Measurements from ENCODE around the gene DACT3.
"Not testable (repeated sequence)": the region's sequence is repeated elsewhere in the genome, so short reads cannot be mapped to it uniquely, and the experiment has no call there.

DACT3 gene

DNA sequence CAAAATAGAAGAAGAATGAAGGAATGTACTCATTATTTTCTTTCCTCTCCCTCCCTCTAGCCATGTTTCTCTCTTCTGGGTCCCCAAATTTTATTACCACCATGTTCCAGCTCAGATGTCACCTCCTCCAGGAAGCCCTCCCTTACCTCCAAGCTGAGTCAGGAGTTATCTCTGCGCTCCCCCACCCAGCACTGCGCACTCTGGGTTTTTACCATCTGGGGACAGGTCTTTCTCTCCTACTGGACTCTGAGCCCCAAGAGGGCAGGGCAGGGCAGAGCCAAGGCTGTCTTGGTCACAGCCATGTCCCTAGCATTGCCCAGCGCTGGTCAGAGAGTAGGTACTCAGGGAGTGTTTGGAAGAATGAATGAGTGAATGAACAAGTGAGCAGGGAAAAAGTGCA, 27.9 kb downstream of the DACT3 start:
- DNase-seq: no peak

DNA sequence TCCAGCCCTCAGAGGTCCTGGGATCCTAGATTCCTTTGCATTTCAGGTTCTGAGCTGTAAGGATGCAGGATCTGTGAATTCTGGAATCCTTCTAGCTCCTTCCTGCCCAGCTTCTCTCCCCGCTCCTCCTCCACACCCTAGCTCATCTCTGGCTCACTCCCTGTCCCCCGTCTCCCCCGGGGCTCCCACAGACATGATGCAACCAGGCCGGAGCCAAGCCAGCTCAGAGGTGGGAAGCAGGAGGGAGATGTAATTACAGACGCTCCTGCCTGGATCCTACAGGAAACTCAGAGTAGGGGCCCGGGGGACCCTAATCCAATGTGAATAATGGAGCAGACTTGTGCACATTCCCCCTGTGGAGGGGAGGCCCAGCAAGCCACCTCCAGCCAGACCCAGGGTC, 29.5 kb downstream of the DACT3 start:
- DNase-seq: no peak

DNA sequence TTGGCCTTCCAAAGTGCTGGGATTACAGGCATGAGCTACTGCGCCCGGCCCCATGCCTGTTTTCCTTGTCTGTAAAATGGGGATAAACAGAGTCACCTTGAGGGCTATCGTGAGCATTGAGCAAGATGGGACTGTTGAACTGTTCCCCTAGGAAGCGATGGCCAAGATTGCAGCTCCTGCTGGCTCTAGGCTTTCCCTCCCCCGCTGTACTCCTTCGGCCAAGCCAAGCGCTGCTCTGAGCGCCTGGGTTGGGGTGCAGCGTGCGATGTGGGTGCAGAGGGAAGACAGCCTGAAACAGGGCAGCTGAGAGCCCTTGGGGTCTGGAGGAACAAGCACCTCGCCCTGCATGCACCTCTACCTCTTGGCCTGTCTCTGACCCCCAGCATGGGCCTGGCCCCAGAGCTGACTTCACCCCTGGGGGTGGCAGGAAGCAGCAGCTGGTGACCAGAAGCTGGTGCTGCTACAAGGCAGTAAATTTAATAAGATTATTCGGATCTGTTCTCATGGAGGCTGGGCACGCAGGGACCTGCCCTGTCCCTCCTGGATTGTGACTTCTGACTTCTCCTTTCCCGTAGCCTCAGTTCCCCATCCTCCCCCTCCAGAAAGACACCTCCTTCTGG, 30.3 kb downstream of the DACT3 start:
- no peak for DNase-seq

DNA sequence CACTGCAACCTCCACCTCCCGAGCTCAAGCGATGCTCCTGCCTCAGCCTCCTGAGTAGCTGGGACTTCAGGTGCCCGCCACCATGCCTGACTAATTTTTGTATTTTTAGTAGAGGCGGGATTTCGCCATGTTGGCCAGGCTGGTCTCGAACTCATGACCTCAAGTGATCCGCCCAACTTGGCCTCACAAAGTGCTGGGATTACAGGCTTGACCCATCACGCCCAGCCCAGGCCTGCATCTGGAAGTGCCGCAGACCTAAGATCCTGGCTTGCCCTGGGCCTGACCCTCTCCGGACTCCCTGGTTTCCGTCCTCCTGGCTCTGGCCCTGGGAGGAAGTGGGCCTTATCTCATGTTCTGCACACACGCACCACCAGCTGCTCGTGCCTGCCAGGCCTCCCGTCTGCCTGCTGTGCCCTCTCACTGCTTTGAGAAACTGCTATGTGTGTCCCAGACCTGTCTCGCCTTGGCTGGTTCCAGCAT, 31.4 kb downstream of the DACT3 start:
- DNase-seq: no peak

DNA sequence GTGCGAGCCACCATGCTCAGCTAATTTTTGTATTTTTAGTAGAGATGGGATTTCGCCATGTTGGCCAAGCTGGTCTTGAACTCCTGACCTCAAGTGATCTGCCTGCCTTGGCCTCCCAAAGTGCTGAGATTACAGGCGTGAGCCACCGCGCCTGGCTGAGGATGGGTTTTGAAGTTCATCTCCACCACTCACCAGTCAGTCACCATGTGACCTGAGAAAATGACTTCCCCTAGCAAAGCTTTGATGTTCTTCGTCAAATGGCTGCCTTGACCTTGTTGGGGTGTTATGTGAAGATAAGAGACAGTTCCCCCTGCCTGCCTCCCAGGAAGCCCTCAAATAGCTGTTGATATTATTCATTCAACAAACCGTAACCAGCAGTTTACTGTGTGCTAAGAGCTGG, 32.0 kb downstream of the DACT3 start:
- not testable (repeated sequence) for DNase-seq

DNA sequence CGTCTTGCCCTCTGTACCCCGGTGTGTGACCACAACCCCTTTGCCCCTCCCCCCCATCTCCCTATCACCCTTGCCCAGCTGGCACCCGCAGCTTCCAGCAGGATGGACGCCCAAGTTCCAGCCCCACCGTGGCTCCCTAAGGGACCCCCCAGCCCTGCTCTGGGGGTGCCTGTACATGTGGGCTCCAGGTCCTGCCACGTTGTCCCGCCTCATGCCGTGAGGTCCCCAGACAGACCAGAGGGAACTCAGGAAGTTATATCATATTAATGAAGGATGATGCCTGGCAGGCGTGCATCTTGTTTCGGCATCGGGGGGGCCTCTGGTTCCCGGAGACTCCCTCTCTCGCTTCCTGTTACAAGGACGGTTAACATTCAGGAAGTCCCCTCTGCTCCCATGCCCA, 34.5 kb downstream of the DACT3 start:
- DNase-seq: no peak

DNA sequence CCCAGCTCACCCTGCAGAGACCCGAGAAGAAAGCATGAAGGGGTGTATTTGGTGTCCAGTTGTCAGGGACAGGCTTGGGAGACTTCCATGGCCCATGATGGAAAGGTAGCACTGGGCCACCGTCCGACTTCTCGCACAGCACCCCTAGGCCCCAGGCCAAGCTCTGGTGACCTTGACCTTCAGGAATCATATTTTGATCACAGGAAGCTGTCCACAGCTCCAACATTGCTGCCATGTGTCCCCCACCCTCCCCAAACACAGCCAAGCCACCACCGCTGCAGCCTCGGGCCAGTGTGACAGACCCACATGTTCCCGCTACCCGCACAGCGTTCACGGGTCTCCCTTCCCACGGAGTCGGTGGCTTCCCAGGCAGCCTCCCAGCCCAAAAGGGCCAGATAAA, 35.3 kb downstream of the DACT3 start:
- DNase-seq: no peak

DNA sequence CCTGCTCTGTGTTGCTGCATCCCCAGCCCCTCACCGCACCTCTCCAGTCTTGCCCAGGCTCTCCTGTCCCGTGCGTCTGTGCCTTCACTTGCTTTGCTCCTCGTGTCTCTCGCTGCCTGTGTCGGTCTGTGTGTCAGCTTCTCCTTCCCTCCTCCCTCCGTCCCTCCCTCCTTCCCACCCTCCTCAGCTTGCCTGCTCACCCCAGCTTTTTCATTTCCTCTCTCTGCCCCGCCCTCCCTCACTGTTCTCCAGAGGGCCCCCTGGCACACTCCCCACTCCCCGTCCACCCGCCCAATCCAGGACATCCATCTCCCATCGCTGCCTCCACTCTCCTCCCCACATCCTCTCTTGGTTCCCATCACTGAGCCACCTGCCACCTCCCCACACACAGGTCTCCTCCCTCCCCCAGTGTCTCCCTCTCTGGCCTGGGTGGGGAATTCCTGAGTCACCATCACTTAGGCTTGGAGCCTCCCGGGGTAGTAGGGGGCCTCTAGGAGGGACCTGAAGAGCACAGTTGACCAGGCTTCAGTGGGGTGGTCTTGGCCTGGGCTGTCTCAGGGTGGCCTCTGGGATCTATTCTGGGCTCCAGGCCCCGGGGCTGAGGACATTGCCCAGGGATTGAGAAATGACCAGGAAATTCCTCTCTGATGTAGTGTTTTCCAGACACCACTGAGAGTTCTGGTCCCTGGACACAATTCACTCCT, 35.9 kb downstream of the DACT3 start, which contains the start of gene PTGIR:
PTGIR (minus strand) TSS at position 132 of the 704 bp plus-strand sequence. CDS start 864 bp downstream, outside the sequence.
- no peak for DNase-seq

DNA sequence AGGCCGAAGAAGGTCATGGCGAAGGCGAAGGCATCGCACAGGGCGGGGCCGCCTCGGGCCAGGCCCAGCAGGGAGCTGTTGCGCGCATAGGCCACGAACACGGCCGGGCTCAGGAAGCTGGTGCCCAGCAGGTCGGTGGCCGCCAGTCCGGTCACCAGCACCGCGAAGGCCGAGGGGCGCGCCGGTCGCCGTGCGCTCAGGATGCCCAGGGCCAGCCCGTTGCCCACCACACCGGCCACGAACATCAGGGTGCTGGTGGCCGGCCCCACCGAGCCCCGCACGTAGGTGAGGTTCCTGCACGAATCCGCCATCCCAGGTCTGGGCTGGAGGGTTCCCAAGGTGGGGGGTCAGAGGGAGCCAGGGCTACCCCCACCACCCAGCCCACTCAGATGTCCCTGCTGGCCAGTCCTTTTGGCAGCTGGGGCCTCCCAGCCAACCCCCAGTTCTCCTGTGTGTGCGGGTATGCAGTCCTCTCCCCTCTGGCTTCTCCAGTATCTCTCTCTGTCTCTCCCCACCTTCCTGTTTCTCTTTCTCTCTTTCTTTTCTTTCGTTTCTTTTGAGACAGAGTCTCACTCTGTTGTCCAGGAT, 37.0 kb downstream of the DACT3 start:
- no peak for DNase-seq

DNA sequence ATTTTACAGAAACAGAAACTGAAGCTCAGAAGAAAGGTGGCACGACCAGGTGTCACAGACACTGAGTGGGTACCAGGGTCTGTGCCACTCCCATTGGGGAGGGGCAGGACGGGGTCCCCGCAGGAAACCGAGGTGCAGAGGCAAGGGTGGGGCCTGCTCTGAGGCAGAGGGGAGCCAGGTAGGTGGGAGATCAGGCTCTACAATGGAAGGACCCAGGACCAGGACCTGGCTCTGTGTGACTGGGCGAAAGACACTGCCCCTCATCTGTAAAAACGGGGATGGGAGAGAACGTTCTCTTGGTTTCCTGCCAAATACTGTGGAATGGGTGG, 38.9 kb downstream of the DACT3 start:
- DNase-seq: no peak

DNA sequence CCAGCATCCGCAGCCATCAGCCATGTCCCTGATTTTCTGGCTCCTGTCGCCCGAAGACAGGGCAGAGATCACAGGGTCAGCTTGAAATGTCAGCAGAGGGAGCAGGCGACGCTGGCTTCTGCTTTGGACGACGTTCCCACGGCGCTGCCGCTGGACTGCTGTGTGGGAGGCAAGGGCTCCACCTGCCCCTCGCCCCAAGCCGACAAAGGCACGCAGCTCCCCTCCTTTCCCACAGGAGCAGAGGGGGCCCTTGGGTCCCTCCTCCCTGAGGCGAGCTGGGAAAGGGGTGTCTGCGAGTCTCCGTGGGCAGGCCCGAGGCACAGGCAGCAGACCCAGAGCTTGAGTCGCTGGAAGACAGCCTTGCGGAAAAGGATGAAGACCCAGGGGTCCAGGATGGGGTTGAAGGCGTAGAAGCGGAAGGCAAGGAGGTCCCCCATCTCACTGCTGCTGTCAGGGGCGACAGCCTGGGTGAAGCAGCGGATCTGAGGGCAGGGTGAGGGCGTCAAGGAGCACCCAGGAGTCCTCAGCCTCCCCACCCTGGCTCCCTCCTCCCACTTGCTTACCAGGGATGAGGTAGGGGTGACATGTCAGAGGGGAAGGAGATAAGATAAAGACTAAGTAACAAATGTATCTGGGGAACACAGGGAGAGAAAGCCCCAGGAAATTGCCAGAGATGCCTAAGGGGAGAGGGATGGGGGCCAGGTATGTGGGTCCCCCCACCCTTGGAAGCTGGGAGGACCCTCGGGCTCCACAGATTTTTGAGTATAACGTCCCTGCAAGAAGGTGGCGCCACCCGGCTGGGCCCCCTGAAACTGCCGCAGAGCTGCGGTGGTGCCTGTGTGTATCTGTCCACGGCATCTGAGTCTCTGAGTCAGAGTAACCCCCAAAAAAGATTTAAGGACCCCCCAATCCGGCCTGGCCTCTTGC, 39.5 kb downstream of the DACT3 start:
- DNase-seq: no peak

DNA sequence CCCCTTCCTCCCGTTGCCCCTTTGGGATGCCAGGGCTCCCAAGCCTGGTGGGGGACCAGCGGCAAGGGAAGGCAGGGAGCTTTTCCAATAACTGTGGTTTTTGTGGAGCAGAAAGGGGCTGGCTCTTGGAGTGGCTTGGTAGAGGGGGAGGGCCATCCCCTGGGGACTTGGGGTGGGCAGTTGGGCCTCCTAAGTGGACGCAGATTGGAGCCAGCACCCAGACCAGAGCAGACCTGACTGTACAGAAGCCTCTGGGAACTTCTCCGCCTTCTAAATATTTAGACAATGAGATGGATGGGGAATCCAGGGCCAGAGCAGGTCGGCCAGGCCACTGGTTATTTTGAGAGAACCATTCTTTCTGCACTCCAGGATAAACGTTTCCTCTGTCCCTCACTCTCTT, 40.3 kb downstream of the DACT3 start:
- DNase-seq: no peak

DNA sequence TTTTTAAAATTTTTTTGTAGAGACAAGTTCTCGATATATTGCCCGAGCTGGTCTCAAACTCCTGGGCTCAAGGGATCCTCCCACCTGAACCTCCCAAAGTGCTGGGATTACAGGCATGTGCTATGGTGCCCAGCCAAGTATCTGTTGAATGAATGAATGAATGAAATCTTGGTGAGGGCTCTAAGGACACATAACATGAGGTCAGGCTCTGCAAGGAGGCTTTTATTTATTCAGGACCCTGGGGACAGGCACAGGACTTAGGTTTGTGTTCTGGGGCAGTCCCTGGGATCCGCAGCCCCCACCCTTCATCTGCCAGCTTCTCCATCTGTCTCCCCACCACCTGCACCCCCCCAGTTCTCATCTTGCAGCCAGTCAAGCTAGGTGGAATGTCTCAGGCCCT, 40.7 kb downstream of the DACT3 start:
- DNase-seq: no peak

DNA sequence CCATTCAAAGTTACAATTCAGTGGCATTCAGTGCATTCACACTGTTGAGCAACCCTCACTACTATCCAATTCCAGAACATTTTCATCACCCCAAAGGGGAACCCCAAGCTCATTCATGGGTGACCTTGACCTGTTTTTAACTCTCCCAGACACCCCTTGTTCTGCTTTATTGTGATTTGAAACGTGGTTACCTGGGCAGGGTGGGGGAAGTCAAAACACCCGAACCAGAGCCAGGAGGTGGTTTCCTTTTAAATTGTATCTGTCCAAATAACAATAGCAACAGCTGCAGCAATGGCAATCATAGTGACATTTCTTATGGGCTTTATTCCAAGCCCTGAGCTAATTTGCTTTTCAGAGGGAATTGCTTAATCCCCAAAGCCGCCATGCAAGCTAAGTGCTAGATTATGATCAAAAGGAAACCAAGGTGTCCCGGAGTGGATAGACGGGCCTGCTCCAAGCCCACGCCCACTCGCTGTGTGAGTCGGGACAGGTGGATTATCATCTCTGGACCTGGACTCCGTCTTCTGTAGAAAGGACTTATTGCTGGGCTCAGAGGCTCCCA, 42.2 kb downstream of the DACT3 start:
- DNase-seq: no peak

DNA sequence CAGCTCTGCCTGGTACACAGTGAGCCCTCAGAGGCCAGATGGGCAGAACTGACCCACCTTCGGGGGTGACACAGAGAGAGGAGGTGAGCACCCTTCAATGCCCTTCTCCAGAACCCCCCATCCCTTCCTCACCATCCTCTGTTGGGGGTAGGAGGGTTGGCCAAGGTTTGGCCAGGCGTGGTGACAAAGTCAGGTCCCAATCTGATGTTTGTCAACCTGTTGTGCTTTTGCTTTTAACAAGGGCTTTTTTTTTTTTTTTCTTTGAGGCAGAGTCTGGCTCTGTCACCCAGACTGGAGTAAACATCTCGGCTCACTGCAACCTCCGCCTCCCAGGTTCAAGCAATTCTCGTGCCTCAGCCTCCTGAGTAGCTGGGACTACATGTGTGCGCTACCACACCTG, 43.4 kb downstream of the DACT3 start:
- no peak for DNase-seq

DNA sequence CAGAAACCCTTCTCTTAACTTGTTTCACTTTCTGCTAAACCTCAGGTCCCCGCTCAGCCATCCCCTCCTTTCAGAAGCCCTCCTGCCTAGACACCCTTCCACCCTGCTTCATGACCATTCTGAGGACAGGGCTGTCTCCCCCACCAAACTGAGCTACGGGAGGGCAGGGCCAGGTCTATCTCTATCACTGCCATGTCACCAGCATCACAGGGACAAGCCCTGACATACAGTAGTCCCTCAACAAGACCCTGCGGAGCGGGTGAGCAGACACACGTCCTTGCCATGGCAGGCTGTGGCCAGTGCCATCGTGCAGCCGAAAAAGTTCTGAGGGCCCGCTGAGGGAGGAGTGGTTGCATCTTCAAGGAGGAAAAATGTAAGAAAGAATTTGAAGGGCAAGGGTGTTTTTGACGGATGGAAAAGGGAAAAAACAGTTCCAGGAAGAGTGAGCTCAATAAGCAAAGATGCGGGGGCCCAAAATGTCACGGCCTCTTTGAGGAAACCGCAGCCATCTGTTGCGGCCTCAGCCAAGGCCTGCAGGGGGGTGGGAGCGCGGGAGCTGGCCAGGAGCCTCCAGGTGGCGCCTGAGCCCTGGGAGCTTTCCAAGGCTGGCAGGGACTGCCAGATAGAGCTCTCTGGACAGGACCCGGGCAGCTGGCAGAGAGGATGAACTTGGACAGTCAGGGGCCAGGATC, 44.2 kb downstream of the DACT3 start:
- peak; percentile 84 for DNase-seq

DNA sequence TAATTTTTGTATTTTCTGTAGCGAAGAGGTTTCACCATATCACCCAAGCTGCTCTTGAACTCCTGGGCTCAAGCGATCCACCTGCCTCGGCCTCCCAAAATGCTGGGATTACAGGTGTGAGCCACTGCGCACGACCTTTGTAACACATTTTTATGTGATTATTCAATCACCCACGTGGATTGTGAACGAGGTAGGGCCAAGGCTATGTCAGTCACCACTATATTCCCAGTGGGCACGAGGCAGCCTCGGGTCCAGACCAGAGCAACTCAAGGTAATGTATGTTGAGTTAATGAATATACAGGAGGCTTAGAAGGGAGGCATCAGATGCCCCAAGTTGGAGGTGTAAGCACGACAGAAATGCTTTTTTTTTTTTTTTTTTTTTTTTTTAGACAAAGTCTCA, 45.0 kb downstream of the DACT3 start:
- no peak for DNase-seq

DNA sequence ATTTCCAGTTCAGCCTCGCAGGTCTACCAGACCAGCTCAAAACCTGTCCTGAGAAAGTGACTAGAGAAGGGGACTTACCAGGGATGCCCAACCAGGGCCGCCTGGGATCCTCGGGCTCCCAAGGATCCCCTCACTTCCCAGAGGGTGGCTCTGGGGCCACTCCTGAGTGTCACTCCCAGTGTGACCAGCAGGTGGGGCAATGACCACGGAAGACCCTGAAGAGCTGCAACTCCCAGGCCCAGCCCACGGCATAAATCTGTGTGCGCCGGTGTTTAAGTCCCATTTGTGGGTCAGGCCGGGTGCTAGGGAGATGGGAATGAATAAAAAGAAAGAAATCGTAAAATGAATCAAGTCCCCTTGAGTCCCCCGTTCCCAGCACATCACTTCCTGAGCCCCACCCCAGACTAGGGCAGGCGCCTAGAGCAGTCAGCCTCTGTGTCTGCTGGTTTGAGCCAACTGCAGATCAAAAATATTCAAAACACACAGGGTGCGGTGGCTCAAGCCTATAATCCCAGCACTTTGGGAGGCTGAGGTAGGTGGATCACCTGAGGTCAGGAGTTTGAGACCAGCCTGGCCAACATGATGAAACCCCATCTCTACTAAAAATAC, 46.8 kb downstream of the DACT3 start:
- peak; percentile 62 for DNase-seq

DNA sequence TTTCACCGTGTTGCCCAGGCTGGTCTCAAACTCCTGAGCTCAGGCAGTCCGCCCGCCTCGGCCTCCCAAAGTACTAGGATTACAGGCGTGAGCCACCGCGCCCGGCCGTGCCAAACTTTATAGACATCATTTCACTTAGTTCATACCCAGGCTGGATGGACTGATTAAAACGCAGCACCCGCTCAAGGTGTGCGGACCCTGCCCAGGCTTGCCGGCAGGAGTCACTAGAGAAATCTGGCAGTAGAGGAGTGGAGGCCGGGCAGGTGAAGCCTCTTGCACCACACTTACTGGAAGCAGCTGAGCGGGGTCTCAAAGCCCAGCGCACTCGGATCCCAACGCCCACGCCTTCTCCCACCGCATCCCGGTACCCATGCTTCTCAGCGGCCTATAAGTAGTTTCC, 47.5 kb downstream of the DACT3 start:
- DNase-seq: no peak

DNA sequence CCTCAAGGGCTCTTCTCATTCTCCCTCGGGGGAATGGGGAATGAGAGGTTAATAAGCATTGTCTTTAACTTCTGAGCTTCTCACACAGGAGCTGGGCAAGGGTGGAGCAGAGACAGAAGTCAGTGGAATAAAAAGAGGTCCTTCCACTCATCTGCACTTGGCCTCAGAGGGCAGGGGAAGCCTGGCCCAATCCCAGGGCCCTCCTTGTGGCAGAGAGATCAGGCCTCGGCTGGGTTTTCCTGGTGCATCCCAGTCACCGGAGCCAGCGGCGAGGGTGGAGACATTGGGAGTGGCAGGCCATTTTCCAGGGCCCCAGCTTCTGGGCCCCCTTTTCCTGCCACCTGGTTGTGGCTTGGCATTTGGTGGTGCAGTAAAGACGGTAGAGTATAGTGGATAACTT, 49.2 kb downstream of the DACT3 start:
- DNase-seq: no peak

DNA sequence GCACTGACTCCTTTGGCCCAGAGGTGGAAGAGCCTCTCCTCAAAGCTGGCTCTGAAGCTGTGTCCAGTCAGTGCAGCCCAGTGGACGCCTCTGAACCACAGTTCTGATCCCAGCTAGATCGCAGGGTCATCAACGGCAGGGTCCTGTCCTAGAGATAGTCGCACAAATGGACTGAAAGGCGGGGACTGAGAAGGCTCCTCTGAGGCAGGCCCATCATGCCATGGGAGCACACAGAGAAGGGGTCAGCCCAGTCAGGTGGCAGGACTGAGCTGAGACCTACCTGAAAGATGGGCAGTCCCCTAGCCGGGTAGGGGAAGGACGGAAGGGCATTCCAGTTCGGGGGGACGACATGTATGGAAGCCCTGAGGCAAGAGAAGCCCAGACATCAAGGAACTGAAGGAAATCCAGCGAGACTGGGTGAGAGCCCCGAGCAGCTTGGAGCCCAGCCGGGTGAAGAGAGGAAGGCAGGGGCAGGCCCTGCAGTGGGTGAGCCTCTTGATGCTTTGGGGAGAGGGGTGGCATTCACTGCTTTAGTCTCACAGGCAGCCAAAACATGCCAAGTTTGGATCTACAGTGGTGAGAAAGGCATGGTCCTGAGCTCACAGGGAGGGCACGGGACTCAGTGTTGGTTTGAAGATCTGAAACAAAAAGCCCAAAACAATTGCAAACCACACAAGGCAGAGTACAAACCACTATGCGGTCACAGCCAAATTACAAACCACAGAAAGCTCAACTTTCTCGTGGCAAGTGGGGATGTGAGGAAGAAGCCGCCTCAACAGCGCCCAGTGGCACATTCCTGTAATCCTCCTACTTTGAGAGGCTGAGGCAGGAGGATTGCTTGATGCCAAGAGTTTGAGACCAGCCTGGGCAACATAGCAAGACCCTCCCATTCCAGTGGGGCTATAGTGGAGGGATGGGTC, 49.9 kb downstream of the DACT3 start:
- no peak for DNase-seq

All from NCI-H2171 (cell line).